KMS-11 (cell line): ENCODE results near the gene MEAK7.

Source experiments
- H2AFZ ChIP-seq: fragments of 200-600 bp; sonication (generic); 2 replicates; pipeline ENCODE4 v1.6.1; 2016; ENCODE audit warnings: antibody characterized with exemption, mixed run types, low read depth
- H3K27ac ChIP-seq: fragments of 200-600 bp; sonication (generic); 2 replicates; pipeline ENCODE4 v1.6.1; 2016; ENCODE audit warnings: mild to moderate bottlenecking, mixed run types
- H3K27me3 ChIP-seq: fragments of 200-600 bp; sonication (generic); 2 replicates; pipeline ENCODE4 v1.6.1; 2017; ENCODE audit warnings: mild to moderate bottlenecking, low read depth, mixed run types, moderate library complexity; ENCODE audit not compliant: insufficient read depth
- H3K36me3 ChIP-seq: fragments of 200-600 bp; sonication (generic); 2 replicates; pipeline ENCODE4 v1.6.1; 2017; ENCODE audit warnings: mild to moderate bottlenecking, mixed run types; ENCODE audit not compliant: insufficient read depth
- H3K4me1 ChIP-seq: fragments of 200-600 bp; sonication (generic); 2 replicates; pipeline ENCODE4 v1.6.1; 2016; ENCODE audit warnings: mild to moderate bottlenecking, low read depth, mixed run types; ENCODE audit not compliant: poor library complexity, severe bottlenecking
- H3K4me2 ChIP-seq: fragments of 200-600 bp; sonication (generic); 2 replicates; pipeline ENCODE4 v1.7.0; 2016; ENCODE audit warnings: mild to moderate bottlenecking, mixed run types
- H3K4me3 ChIP-seq: fragments of 200-600 bp; sonication (generic); IDR thresholded peaks from 2 replicates; pipeline ENCODE4 v1.6.1; 2017; ENCODE audit warnings: low read depth, low read length, mixed read lengths; ENCODE audit not compliant: insufficient read depth
- H3K79me2 ChIP-seq: fragments of 200-600 bp; sonication (generic); 2 replicates; pipeline ENCODE4 v1.6.1; 2016; ENCODE audit warnings: low read depth, mixed run types; ENCODE audit not compliant: insufficient read depth
- H3K9ac ChIP-seq: fragments of 200-600 bp; sonication (generic); 2 replicates; pipeline ENCODE4 v1.6.1; 2016; ENCODE audit warnings: mild to moderate bottlenecking, mixed run types
- H4K20me1 ChIP-seq: fragments of 200-600 bp; sonication (generic); 2 replicates; pipeline ENCODE4 v1.6.1; 2016; ENCODE audit warnings: mild to moderate bottlenecking, mixed run types; ENCODE audit not compliant: insufficient read depth
- TF ChIP-seq, protein P1 (sequence below): fragments of 200-600 bp; sonication (generic); conservative IDR thresholded peaks from 2 replicates; pipeline ENCODE4 v1.6.1; 2017; ENCODE audit warnings: low read depth, mild to moderate bottlenecking, antibody characterized with exemption, low read length, moderate library complexity, mixed read lengths

Gene MEAK7

DNA sequence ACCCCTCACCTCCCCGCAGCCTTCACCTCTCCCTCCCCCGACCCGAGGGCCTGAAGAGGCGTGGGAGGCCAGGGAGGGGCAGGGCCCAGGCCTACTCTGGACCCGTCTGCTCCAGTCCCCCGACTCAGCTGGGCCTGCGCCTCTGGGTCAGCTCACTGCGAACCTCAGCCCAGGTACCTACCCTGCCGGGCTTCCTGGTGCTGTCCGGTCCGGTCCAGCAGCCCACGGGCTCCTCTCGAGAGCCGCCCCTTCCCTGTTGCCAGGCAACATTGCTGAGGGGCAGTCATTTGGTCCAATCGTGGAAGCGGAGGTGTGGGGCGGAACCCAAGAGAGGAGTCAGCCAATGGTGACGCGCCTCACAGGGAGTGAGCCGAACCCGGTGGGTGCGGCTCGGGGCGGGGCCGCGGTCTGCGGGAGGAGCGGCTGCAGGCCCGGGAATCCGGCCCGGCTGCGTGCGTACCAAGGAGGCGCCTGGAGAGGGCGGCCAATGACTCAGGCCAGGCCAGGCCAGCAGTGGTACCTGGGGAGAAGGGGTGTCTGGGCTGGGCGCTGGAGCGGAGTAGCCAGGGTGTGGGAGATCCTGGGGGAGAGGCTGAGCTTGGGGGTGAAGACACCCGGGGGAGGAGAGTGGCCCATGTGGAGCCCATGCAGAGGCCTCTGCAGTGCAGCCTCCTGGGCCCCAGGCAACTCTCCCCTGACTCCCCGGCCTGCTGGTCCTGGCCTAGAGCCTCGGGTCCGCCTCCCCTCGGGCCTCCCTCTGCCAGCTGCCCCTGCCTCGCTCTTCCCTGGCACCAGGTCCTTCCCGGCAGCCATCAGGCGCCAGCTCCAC lies at the start of gene MEAK7:
TSS of gene MEAK7 (minus strand) at position 240 of the 829 bp plus-strand sequence. CDS start 6,573 bp downstream, outside the sequence.
- H3K9ac ChIP-seq, result peak within 1 kb of the TSS; percentile 64; the same call in 1 of the 2 replicates
- TF ChIP-seq, protein P1, sequence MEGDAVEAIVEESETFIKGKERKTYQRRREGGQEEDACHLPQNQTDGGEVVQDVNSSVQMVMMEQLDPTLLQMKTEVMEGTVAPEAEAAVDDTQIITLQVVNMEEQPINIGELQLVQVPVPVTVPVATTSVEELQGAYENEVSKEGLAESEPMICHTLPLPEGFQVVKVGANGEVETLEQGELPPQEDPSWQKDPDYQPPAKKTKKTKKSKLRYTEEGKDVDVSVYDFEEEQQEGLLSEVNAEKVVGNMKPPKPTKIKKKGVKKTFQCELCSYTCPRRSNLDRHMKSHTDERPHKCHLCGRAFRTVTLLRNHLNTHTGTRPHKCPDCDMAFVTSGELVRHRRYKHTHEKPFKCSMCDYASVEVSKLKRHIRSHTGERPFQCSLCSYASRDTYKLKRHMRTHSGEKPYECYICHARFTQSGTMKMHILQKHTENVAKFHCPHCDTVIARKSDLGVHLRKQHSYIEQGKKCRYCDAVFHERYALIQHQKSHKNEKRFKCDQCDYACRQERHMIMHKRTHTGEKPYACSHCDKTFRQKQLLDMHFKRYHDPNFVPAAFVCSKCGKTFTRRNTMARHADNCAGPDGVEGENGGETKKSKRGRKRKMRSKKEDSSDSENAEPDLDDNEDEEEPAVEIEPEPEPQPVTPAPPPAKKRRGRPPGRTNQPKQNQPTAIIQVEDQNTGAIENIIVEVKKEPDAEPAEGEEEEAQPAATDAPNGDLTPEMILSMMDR, result no peak
- H2AFZ ChIP-seq, result peak within 1 kb of the TSS; percentile 84
- no peaks in the 10 kb centered on the region for H3K27me3 ChIP-seq
- H3K27ac ChIP-seq, result peak within 1 kb of the TSS; percentile 39
- no peak within 1 kb of the TSS for H3K4me3 ChIP-seq
- peak within 1 kb of the TSS; percentile 44 for H3K4me2 ChIP-seq
- no peaks in the 10 kb centered on the region for H4K20me1 ChIP-seq
- no peaks in the 10 kb centered on the region for H3K79me2 ChIP-seq
- no peaks in the 10 kb centered on the region for H3K36me3 ChIP-seq
- H3K4me1 ChIP-seq, result peaks cover 25% of the 10 kb centered on the region

DNA sequence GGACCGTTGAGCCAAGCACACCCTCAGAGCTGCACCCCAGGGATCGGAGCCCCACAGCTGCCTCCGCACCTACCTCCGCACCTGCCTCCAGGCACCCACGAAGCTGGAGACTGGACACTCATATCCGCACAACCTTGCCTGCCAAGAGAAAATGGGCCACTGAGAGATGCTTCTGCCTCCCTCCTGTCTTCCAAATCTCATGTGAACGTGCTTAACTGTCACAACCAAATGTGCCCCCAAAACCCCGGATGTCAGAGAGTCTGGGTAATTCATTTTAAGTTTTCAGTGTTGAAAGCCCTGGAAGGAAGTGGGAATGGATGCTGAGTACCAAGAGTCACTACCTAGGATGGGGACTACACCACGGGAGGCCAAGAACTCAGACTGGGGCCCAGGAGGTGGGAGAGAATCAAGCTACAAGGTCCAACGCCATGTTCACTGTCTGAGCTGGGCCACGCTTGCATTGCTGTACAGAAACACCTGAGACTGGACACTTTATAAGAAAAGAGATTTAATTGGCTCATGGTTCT lies 49.5 kb upstream of the MEAK7 start:
- Histone ChIP-seq H3K79me2 (no peaks in the 10 kb centered on the region), H3K9ac (no peak overlapping the region), H3K27me3 (peaks cover 43% of the 10 kb centered on the region), H3K4me2 (no peak overlapping the region), H3K27ac (no peak overlapping the region), H4K20me1 (no peaks in the 10 kb centered on the region), H3K4me1 (no peaks in the 10 kb centered on the region), H3K4me3 (no peak overlapping the region), H3K36me3 (no peaks in the 10 kb centered on the region), H2AFZ (no peak overlapping the region; the same call in 1 of the 2 replicates)
- TF ChIP-seq, protein P1, result no peak

GRCh38 chr16:84552135-84552534 lies 47.7 kb upstream of the MEAK7 start:
- Histone ChIP-seq H3K4me2 (no peak overlapping the region), H3K9ac (no peak overlapping the region), H3K4me1 (no peaks in the 10 kb centered on the region)

DNA sequence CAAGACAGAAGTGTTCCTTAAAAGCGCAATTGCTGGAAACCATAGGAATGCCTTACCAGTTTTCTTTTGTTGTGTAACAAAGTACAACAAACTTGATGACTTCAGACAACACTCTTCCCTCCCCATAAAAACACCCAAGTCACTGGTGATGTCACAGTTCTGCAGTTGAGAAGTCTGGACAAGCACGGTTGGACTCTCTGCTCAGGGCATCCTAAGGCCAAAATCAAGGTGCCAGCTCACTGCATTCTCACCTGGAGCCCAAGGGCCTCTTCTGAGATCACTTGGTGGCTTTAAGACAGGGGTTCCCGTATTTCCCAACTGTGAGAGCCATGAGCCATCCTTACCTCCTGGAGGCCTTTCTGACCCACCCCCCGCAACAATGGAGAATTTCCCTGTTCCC lies 45.6 kb upstream of the MEAK7 start:
- no peaks in the 10 kb centered on the region for H4K20me1 ChIP-seq
- H3K4me3 ChIP-seq, result no peak overlapping the region
- no peaks in the 10 kb centered on the region for H3K4me1 ChIP-seq
- H2AFZ ChIP-seq, result no peak overlapping the region
- no peak overlapping the region for H3K9ac ChIP-seq
- H3K36me3 ChIP-seq, result no peaks in the 10 kb centered on the region
- H3K27me3 ChIP-seq, result peaks cover 25% of the 10 kb centered on the region
- H3K4me2 ChIP-seq, result no peak overlapping the region
- H3K79me2 ChIP-seq, result no peaks in the 10 kb centered on the region
- TF ChIP-seq, protein P1, result no peak
- no peak overlapping the region for H3K27ac ChIP-seq

More at GRCh38 chr16:84552135-84552534, 47.7 kb upstream of the MEAK7 start:
- Histone ChIP-seq H2AFZ (no peak overlapping the region), H3K79me2 (no peaks in the 10 kb centered on the region), H4K20me1 (no peaks in the 10 kb centered on the region), H3K27me3 (peaks cover 33% of the 10 kb centered on the region), H3K27ac (no peak overlapping the region), H3K4me3 (no peak overlapping the region), H3K36me3 (no peaks in the 10 kb centered on the region)
- TF ChIP-seq, protein P1, result no peak
